HepG2 (cell line): ENCODE measurements around the gene BLOC1S1. TPM values are rescaled to one million over a fixed set of nuclear protein-coding genes. Genes with fewer than 3 reads are reported as not detected.

Source experiments
- CSRNP1 ChIP-seq: sonication (generic); formaldehyde crosslinking; IDR thresholded peaks from 2 replicates; pipeline ENCODE4 v1.8.1; 2023; ENCODE audit warnings: mild to moderate bottlenecking, missing genetic modification reagents
- EZH2 ChIP-seq: conservative IDR thresholded peaks from 2 replicates; pipeline ENCODE4 v1.6.1; 2012; ENCODE audit warnings: mild to moderate bottlenecking, low read depth, low read length, moderate library complexity
- FOSL1 ChIP-seq: sonication (generic); formaldehyde crosslinking; IDR thresholded peaks from 2 replicates; pipeline ENCODE4 v1.9.0; 2021; ENCODE audit warnings: missing genetic modification reagents, borderline replicate concordance
- HES4 ChIP-seq: sonication (generic); formaldehyde crosslinking; IDR thresholded peaks from 2 replicates; pipeline ENCODE4 v1.9.0; 2021; ENCODE audit warnings: mild to moderate bottlenecking, missing genetic modification reagents, borderline replicate concordance
- HMGA1 ChIP-seq: sonication (generic); formaldehyde crosslinking; conservative IDR thresholded peaks from 2 replicates; pipeline ENCODE4 v1.4.0; 2020; ENCODE audit warnings: missing genetic modification reagents
- PITX1 ChIP-seq: sonication (generic); formaldehyde crosslinking; IDR thresholded peaks from 2 replicates; pipeline ENCODE4 v1.5.1; 2020; ENCODE audit warnings: mild to moderate bottlenecking, missing genetic modification reagents
- RXRB ChIP-seq: IDR thresholded peaks from 2 replicates; pipeline ENCODE4 v1.6.1; 2016; ENCODE audit warnings: borderline replicate concordance, missing genetic modification reagents, missing compliant biosample characterization
- SMYD3 ChIP-seq: sonication (generic); formaldehyde crosslinking; IDR thresholded peaks from 2 replicates; pipeline ENCODE4 v1.8.1; 2023; ENCODE audit warnings: mild to moderate bottlenecking, missing genetic modification reagents
- ZNF589 ChIP-seq: sonication (generic); formaldehyde crosslinking; conservative IDR thresholded peaks from 2 replicates; pipeline ENCODE4 v1.8.0; 2022; ENCODE audit warnings: mild to moderate bottlenecking, moderate library complexity, missing genetic modification reagents
- ZNF749 ChIP-seq: sonication (generic); formaldehyde crosslinking; IDR thresholded peaks from 2 replicates; pipeline ENCODE4 v1.8.0; 2022; ENCODE audit warnings: mild to moderate bottlenecking, missing genetic modification reagents, moderate library complexity, borderline replicate concordance
- ZNF790 ChIP-seq: sonication (generic); formaldehyde crosslinking; IDR thresholded peaks from 2 replicates; pipeline ENCODE4 v1.8.0; 2022; ENCODE audit warnings: missing genetic modification reagents, mild to moderate bottlenecking, borderline replicate concordance
- ZSCAN29 ChIP-seq: sonication (generic); formaldehyde crosslinking; conservative IDR thresholded peaks from 2 replicates; pipeline ENCODE4 v1.4.0; 2020; ENCODE audit warnings: mild to moderate bottlenecking, missing genetic modification reagents
- polyA plus RNA-seq, 8 experiments: library from polyadenylated mRNA; depleted of rRNA in 3 of 8; stranded (reverse) in 7 of 8; unstranded in 1 of 8; fragments of >200 nt; fragmentation: Illumina TruSeq in 4 of 8; extraction: Trizol in 4 of 8; gene quantifications; 2 replicates each; pipeline versions ENCODE4 v1.2.1 to v1.2.3, GENCODE V29; 2011 to 2016; ENCODE audit warnings: low read depth in 4 of 8, missing spikeins in 1 of 8, mixed read lengths in 1 of 8; ENCODE audit not compliant: insufficient read depth in 1 of 8
- total RNA-seq, 5 experiments: library from RNA; depleted of rRNA; stranded (reverse); fragments of >200 nt; fragmentation: Illumina TruSeq; extraction: Trizol; gene quantifications; 2 replicates each; pipeline ENCODE4 v1.2.3, GENCODE V29; 2016; ENCODE audit warnings: low read depth in 1 of 5
- TF ChIP-seq, protein P1 (sequence below): sonication (generic); formaldehyde crosslinking; IDR thresholded peaks from 2 replicates; pipeline ENCODE4 v1.4.0; 2020; ENCODE audit warnings: mild to moderate bottlenecking, missing genetic modification reagents, borderline replicate concordance
- TF ChIP-seq, protein P2 (sequence below): sonication (generic); formaldehyde crosslinking; IDR thresholded peaks from 2 replicates; pipeline ENCODE4 v1.8.0; 2022; ENCODE audit warnings: mild to moderate bottlenecking, missing genetic modification reagents, moderate library complexity
- TF ChIP-seq, protein P3 (sequence below): sonication (generic); formaldehyde crosslinking; IDR thresholded peaks from one replicate; pipeline ENCODE4 v1.5.1; 2020; ENCODE audit warnings: mild to moderate bottlenecking, missing genetic modification reagents; ENCODE audit errors: not compliant biosample characterization
- TF ChIP-seq, protein P4 (sequence below): IDR thresholded peaks from 2 replicates; pipeline ENCODE4 v1.6.1; 2012; ENCODE audit warnings: inconsistent platforms

Gene BLOC1S1
- total and polyA plus RNA-seq, 2 of the 13 experiments (the other 11 are each of a cell fraction or from before 2014, with no cell fraction given), result 55.1 to 95.3 TPM

DNA sequence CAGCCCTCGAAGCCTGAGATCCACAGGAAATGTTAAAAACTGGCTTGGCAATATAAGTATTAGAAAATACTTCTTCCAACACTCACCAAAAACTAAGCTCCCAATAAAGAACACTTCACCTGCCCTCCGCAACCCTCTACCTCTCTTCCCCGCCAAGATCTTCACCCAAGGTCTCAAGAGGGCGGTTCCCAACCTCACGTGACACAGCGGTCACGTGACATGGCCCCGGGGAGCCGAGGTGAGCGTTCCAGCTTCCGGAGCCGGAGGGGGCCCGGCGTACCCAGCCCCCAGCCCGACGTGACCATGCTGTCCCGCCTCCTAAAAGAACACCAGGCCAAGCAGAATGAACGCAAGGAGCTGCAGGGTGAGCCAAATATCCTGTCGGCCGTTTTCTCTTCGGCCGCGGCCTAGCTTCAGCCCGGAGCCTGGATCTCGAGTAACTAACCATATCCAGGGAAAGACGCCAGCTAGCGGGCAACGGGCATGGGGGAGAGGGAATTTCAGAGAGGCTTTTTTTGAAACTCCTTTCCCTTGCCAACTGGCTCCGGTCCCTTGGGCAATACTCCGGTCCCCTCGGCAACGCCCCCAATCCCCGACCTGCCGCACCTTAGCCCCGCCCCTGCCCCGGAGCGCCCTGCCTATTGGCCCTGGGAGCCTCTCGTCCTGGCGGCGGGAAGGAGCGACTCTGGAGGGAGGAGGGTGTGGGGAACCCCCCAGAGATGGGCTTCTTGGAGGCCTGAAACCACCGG, at the start of gene BLOC1S1 (continued):
- TF ChIP-seq, protein P1, sequence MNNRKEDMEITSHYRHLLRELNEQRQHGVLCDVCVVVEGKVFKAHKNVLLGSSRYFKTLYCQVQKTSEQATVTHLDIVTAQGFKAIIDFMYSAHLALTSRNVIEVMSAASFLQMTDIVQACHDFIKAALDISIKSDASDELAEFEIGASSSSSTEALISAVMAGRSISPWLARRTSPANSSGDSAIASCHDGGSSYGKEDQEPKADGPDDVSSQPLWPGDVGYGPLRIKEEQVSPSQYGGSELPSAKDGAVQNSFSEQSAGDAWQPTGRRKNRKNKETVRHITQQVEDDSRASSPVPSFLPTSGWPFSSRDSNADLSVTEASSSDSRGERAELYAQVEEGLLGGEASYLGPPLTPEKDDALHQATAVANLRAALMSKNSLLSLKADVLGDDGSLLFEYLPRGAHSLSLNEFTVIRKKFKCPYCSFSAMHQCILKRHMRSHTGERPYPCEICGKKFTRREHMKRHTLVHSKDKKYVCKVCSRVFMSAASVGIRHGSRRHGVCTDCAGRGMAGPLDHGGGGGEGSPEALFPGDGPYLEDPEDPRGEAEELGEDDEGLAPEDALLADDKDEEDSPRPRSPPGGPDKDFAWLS (CRISPR knock-in tag), result no peak
- no peak for TF ChIP-seq SMYD3 (CRISPR knock-in tag)
- no peak for TF ChIP-seq ZNF790 (CRISPR knock-in tag)
- TF ChIP-seq ZNF749 (CRISPR knock-in tag), result 0 out of 2 replicates have a peak, but pooled peaks have one; percentile 59
- no peak for TF ChIP-seq FOSL1
- TF ChIP-seq HES4, result no peak
- TF ChIP-seq EZH2, result no peak
- TF ChIP-seq, protein P2, sequence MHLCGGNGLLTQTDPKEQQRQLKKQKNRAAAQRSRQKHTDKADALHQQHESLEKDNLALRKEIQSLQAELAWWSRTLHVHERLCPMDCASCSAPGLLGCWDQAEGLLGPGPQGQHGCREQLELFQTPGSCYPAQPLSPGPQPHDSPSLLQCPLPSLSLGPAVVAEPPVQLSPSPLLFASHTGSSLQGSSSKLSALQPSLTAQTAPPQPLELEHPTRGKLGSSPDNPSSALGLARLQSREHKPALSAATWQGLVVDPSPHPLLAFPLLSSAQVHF (CRISPR knock-in tag), result no peak
- no peak for TF ChIP-seq HMGA1 (CRISPR knock-in tag)
- peak; percentile 76; the same call in 1 of the 2 replicates for TF ChIP-seq RXRB
- 0 out of 2 replicates have a peak, but pooled peaks have one; percentile 31 for TF ChIP-seq PITX1 (CRISPR knock-in tag)
- no peak for TF ChIP-seq ZSCAN29 (CRISPR knock-in tag)
- TF ChIP-seq ZNF589 (CRISPR knock-in tag), result peak; percentile 85; the same call in 1 of the 2 replicates
- TF ChIP-seq, protein P3, sequence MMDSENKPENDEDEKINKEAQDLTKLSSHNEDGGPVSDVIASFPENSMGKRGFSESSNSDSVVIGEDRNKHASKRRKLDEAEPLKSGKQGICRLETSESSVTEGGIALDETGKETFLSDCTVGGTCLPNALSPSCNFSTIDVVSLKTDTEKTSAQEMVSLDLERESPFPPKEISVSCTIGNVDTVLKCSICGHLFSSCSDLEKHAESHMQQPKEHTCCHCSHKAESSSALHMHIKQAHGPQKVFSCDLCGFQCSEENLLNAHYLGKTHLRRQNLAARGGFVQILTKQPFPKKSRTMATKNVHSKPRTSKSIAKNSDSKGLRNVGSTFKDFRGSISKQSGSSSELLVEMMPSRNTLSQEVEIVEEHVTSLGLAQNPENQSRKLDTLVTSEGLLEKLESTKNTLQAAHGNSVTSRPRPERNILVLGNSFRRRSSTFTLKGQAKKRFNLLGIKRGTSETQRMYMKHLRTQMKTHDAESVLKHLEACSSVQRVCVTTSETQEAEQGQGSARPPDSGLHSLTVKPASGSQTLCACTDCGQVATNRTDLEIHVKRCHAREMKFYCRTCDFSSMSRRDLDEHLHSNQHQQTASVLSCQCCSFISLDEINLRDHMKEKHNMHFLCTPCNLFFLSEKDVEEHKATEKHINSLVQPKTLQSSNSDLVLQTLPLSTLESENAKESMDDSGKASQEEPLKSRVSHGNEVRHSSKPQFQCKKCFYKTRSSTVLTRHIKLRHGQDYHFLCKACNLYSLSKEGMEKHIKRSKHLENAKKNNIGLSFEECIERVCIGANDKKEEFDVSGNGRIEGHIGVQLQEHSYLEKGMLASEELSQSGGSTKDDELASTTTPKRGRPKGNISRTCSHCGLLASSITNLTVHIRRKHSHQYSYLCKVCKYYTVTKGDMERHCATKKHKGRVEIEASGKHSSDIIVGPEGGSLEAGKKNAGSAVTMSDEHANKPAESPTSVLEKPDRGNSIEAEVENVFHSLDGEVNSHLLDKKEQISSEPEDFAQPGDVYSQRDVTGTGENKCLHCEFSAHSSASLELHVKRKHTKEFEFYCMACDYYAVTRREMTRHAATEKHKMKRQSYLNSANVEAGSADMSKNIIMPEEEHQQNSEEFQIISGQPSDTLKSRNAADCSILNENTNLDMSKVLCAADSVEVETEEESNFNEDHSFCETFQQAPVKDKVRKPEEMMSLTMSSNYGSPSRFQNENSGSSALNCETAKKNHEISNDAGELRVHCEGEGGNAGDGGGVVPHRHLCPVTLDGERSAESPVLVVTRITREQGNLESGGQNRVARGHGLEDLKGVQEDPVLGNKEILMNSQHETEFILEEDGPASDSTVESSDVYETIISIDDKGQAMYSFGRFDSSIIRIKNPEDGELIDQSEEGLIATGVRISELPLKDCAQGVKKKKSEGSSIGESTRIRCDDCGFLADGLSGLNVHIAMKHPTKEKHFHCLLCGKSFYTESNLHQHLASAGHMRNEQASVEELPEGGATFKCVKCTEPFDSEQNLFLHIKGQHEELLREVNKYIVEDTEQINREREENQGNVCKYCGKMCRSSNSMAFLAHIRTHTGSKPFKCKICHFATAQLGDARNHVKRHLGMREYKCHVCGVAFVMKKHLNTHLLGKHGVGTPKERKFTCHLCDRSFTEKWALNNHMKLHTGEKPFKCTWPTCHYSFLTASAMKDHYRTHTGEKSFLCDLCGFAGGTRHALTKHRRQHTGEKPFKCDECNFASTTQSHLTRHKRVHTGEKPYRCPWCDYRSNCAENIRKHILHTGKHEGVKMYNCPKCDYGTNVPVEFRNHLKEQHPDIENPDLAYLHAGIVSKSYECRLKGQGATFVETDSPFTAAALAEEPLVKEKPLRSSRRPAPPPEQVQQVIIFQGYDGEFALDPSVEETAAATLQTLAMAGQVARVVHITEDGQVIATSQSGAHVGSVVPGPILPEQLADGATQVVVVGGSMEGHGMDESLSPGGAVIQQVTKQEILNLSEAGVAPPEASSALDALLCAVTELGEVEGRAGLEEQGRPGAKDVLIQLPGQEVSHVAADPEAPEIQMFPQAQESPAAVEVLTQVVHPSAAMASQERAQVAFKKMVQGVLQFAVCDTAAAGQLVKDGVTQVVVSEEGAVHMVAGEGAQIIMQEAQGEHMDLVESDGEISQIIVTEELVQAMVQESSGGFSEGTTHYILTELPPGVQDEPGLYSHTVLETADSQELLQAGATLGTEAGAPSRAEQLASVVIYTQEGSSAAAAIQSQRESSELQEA (CRISPR knock-in tag), result no peak
- TF ChIP-seq CSRNP1, result peak; percentile 72; the same call in 1 of the 2 replicates
- TF ChIP-seq, protein P4, sequence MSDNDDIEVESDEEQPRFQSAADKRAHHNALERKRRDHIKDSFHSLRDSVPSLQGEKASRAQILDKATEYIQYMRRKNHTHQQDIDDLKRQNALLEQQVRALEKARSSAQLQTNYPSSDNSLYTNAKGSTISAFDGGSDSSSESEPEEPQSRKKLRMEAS, result peak; percentile 87
